A549 (cell line): ENCODE measurements around the gene ADAMTS14. TPM values are rescaled to one million over a fixed set of nuclear protein-coding genes. Genes with fewer than 3 reads are reported as not detected.

Source experiments
- ATAC-seq, 2 experiments: fragments of 200-7000 bp in 1 of 2; fragments of >200 bp in 1 of 2; cut with Nextera tagmentation in 1 of 2; cut with Tn5 transposase in 1 of 2; 3 replicates each; pipeline versions ENCODE4 v1.8.0 to v1.9.1; 2018 to 2020; ENCODE audit warnings: mild to moderate bottlenecking in 1 of 2, moderate library complexity in 1 of 2
- CTCF ChIA-PET: fragments of 300-600 bp; sonication (Branson Sonifier 250); formaldehyde crosslinking; extraction: SDS; loops from one replicate; lab custom pipeline; 2021; ENCODE audit warnings: antibody characterized with exemption, inconsistent platforms; lab: Yijun Ruan, JAX
- POLR2A ChIA-PET: fragments of 350-600 bp; formaldehyde crosslinking; extraction: SDS; loops from one replicate; lab custom pipeline; 2021; ENCODE audit warnings: antibody characterized with exemption, inconsistent platforms; lab: Yijun Ruan, JAX
- DNase-seq, 2 experiments: peaks; one replicate each; pipeline versions ENCODE4 v3.0.0 to v3.0.0-alpha.2; 2011 to 2016; ENCODE audit warnings: low read depth in 1 of 2, low spot score in 1 of 2
- FAIRE-seq: peaks from 2 replicates; lab custom pipeline; 2011; peaks lifted over from hg19 to GRCh38; lab: Jason Lieb, UNC
- H3K27ac ChIP-seq, 2 experiments: fragments of >200 bp; sonication (Bioruptor Twin); formaldehyde crosslinking; 3 replicates each; pipeline ENCODE4 v1.5.1; 2016 to 2017
- H3K4me1 ChIP-seq: fragments of >200 bp; sonication (Bioruptor Twin); formaldehyde crosslinking; 3 replicates; pipeline ENCODE4 v1.6.1; 2016
- H3K4me2 ChIP-seq: fragments of >200 bp; sonication (Bioruptor Twin); formaldehyde crosslinking; 3 replicates; pipeline ENCODE4 v1.6.1; 2016
- H3K4me3 ChIP-seq: fragments of >200 bp; sonication (Bioruptor Twin); formaldehyde crosslinking; 3 replicates; pipeline ENCODE4 v1.5.1; 2016
- H3K9me3 ChIP-seq: fragments of >200 bp; sonication (Bioruptor Twin); formaldehyde crosslinking; 3 replicates; pipeline ENCODE4 v1.6.1; 2016
- BHLHE40 ChIP-seq: IDR thresholded peaks from 2 replicates; pipeline ENCODE4 v1.6.1; 2012; ENCODE audit warnings: low read depth, low read length, inconsistent platforms
- CEBPB ChIP-seq, 2 experiments: fragments of >200 bp in 1 of 2; sonication (Bioruptor Twin) in 1 of 2; formaldehyde crosslinking in 1 of 2; IDR thresholded peaks; 2 replicates each; pipeline ENCODE4 v1.6.1; 2012 to 2016
- CHD2 ChIP-seq: fragments of 150-350 bp; IDR thresholded peaks from 2 replicates; pipeline ENCODE4 v1.6.1; 2014; ENCODE audit warnings: low read length; ENCODE audit not compliant: partially characterized antibody
- E2F6 ChIP-seq: IDR thresholded peaks from 2 replicates; pipeline ENCODE4 v1.6.1; 2012; ENCODE audit warnings: low read depth, borderline replicate concordance
- EHMT2 ChIP-seq: fragments of 200-600 bp; sonication (generic); IDR thresholded peaks from 2 replicates; pipeline ENCODE4 v1.6.1; 2016; ENCODE audit warnings: antibody characterized with exemption, low read depth, mild to moderate bottlenecking, moderate library complexity
- ESRRA ChIP-seq: fragments of 150-350 bp; IDR thresholded peaks from 2 replicates; pipeline ENCODE4 v1.6.1; 2014; ENCODE audit warnings: mild to moderate bottlenecking, low read length, borderline replicate concordance
- FOSL2 ChIP-seq, 2 experiments: fragments of 450-650 bp in 1 of 2; fragments of >200 bp in 1 of 2; sonication (Bioruptor Twin) in 1 of 2; formaldehyde crosslinking; IDR thresholded peaks; 2 replicates each; pipeline versions ENCODE4 v1.5.0 to v1.6.1; 2016 to 2020; ENCODE audit warnings: mild to moderate bottlenecking in 1 of 2, moderate library complexity in 1 of 2
- GATA3 ChIP-seq: IDR thresholded peaks from 2 replicates; pipeline ENCODE4 v1.6.1; 2012; ENCODE audit warnings: borderline replicate concordance
- HDAC2 ChIP-seq: fragments of 200-600 bp; sonication (generic); IDR thresholded peaks from 2 replicates; pipeline ENCODE4 v1.6.1; 2016
- HOXA7 ChIP-seq: fragments of 250-450 bp; sonication (Bioruptor Pico); IDR thresholded peaks from 2 replicates; pipeline ENCODE4 v1.5.0; 2020; ENCODE audit warnings: mild to moderate bottlenecking, moderate library complexity
- HOXB13 ChIP-seq: fragments of 250-450 bp; sonication (Bioruptor Pico); IDR thresholded peaks from 2 replicates; pipeline ENCODE4 v1.5.0; 2020; ENCODE audit warnings: low read depth, mild to moderate bottlenecking, moderate library complexity
- HOXB5 ChIP-seq: fragments of 250-450 bp; sonication (Bioruptor Pico); IDR thresholded peaks from 2 replicates; pipeline ENCODE4 v1.5.0; 2020; ENCODE audit warnings: mild to moderate bottlenecking, moderate library complexity
- JUNB ChIP-seq: fragments of >200 bp; sonication (Bioruptor Twin); formaldehyde crosslinking; IDR thresholded peaks from 2 replicates; pipeline ENCODE4 v1.6.1; 2016
- KDM5A ChIP-seq: fragments of 200-600 bp; sonication (generic); IDR thresholded peaks from 2 replicates; pipeline ENCODE4 v1.6.1; 2016; ENCODE audit warnings: antibody characterized with exemption, mild to moderate bottlenecking
- MAFK ChIP-seq: fragments of 450-650 bp; IDR thresholded peaks from 2 replicates; pipeline ENCODE4 v1.6.1; 2014; ENCODE audit not compliant: partially characterized antibody
- MAX ChIP-seq: IDR thresholded peaks from 2 replicates; pipeline ENCODE4 v1.6.1; 2012
- MAZ ChIP-seq: fragments of 150-350 bp; IDR thresholded peaks from 2 replicates; pipeline ENCODE4 v1.6.1; 2014; ENCODE audit warnings: antibody characterized with exemption, low read depth, low read length, borderline replicate concordance
- MYC ChIP-seq: IDR thresholded peaks from 2 replicates; pipeline ENCODE4 v1.6.1; 2012; ENCODE audit warnings: mild to moderate bottlenecking, inconsistent platforms, low read length, improper control_type of control experiment, borderline replicate concordance
- NFE2L2 ChIP-seq: fragments of 150-350 bp; conservative IDR thresholded peaks from 2 replicates; pipeline ENCODE4 v1.6.1; 2014; ENCODE audit warnings: low read length
- NPAS2 ChIP-seq: fragments of 250-450 bp; sonication (Bioruptor Pico); IDR thresholded peaks from 2 replicates; pipeline ENCODE4 v1.8.0; 2022; ENCODE audit warnings: mild to moderate bottlenecking, moderate library complexity, borderline replicate concordance
- POLR2AphosphoS2 ChIP-seq: conservative IDR thresholded peaks from 2 replicates; pipeline ENCODE4 v1.6.1; 2012; ENCODE audit warnings: low read length, improper control_type of control experiment, inconsistent platforms
- RCOR1 ChIP-seq: fragments of 150-350 bp; IDR thresholded peaks from 2 replicates; pipeline ENCODE4 v1.6.1; 2014; ENCODE audit warnings: antibody characterized with exemption, low read length, low read depth
- RFX5 ChIP-seq: fragments of 450-650 bp; IDR thresholded peaks from 2 replicates; pipeline ENCODE4 v1.7.1; 2014; ENCODE audit warnings: antibody characterized with exemption, mild to moderate bottlenecking, moderate library complexity
- RNF2 ChIP-seq: fragments of 200-600 bp; sonication (generic); IDR thresholded peaks from 2 replicates; pipeline ENCODE4 v1.6.1; 2016; ENCODE audit warnings: low read depth, mild to moderate bottlenecking, antibody characterized with exemption, moderate library complexity, borderline replicate concordance
- SMC3 ChIP-seq: fragments of >200 bp; sonication (Bioruptor Twin); formaldehyde crosslinking; IDR thresholded peaks from 3 replicates; pipeline ENCODE4 v1.6.1; 2018; ENCODE audit warnings: inconsistent platforms
- SREBF2 ChIP-seq: fragments of 450-650 bp; IDR thresholded peaks from 2 replicates; pipeline ENCODE4 v1.6.1; 2014; ENCODE audit warnings: mild to moderate bottlenecking, moderate library complexity
- ZC3H11A ChIP-seq: fragments of 450-650 bp; IDR thresholded peaks from 2 replicates; pipeline ENCODE4 v1.6.1; 2014; ENCODE audit warnings: antibody characterized with exemption, mild to moderate bottlenecking
- ZFP36 ChIP-seq: fragments of 450-650 bp; IDR thresholded peaks from 2 replicates; pipeline ENCODE4 v1.6.1; 2014; ENCODE audit warnings: borderline replicate concordance; ENCODE audit not compliant: partially characterized antibody
- ZSCAN20 ChIP-seq: fragments of 250-450 bp; sonication (Bioruptor Pico); IDR thresholded peaks from 2 replicates; pipeline ENCODE4 v1.8.0; 2022; ENCODE audit warnings: mild to moderate bottlenecking, moderate library complexity
- WGBS: methylation state at CpG from one replicate; pipeline ENCODE4 v1.1.6; 2017; ENCODE audit errors: missing lambda C conversion rate; 5-methylcytosine and 5-hydroxymethylcytosine counted together
- polyA plus RNA-seq, 4 experiments: library from polyadenylated mRNA; depleted of rRNA in 3 of 4; stranded (reverse); fragments of >200 nt; fragmentation: RNase III in 1 of 4; extraction: RNeasy Plus Mini Kit Qiagen cat#74134 plus additional on column Dnase treatment in 1 of 4; gene quantifications; 2 replicates in 3 of 4; 3 replicates in 1 of 4; pipeline ENCODE4 v1.2.3, GENCODE V29; 2011 to 2017
- TF ChIP-seq, protein P1 (sequence below): IDR thresholded peaks from 2 replicates; pipeline ENCODE4 v1.6.1; 2012

Gene ADAMTS14
- polyA plus RNA-seq, 2 of the 4 experiments (the other 2 are of a cell fraction): 0.03 TPM; not detected in 1

DNA sequence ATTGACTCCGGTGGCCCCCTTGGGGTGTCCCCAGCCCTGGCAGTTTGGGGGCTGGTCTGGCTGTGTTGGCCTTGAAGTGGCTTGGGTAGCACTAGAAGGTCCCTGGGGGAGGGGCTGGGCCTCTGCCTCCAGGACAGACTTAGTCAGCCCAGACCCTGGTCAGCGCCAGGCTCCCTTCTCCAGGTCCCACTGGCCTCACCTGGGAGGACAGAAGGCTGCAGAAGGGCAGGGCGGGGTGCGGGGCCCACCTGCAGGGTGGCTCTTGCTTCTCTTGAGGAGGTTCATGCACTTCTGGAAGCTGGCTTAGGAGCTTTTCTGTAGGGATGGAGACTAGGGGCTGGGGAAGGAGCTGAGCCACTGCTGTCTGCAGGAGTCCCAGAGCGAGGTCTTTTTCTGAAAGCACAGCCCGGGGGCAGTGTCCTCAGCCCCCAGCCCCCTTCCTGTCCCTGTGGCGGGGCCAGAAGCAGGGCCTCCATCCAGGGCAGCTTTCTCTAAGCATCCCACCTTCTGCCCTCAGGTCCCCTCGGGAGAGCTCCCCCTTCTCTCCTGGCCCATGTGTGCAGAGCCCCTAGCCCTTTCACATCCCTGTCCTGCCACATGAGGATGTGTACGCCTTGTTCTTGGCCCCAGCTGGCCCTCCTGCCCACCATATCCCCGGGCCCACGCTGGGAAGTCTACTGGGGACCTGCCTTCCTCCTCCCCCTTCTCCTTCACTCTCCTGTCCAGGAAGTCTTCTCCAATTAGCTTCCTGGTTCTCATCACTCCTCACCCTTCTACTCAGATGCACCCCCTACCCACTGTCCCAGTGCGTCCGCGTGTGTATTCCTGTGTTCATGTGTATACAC is 101.9 kb downstream of the ADAMTS14 start:
- POLR2A ChIA-PET: no interaction called here
- no peak for DNase-seq
- H3K4me2 ChIP-seq: no peak overlapping the region
- TF ChIP-seq ZSCAN20 (CRISPR knock-in tag) (no peak), ZC3H11A (no peak), HOXA7 (CRISPR knock-in tag) (no peak), MYC (no peak), FOSL2 (IDR thresholded peaks at IDR 0.05) (no peak), FOSL2 (CRISPR knock-in tag; IDR thresholded peaks at IDR 0.05) (no peak), ZFP36 (no peak), JUNB (no peak), MAZ (no peak), POLR2AphosphoS2 (no peak), HOXB13 (CRISPR knock-in tag) (no peak), SMC3 (no peak), GATA3 (no peak), CEBPB (IDR thresholded peaks at IDR 0.05) (no peak), ESRRA (no peak), HDAC2 (no peak), RNF2 (no peak)
- TF ChIP-seq, protein P1, sequence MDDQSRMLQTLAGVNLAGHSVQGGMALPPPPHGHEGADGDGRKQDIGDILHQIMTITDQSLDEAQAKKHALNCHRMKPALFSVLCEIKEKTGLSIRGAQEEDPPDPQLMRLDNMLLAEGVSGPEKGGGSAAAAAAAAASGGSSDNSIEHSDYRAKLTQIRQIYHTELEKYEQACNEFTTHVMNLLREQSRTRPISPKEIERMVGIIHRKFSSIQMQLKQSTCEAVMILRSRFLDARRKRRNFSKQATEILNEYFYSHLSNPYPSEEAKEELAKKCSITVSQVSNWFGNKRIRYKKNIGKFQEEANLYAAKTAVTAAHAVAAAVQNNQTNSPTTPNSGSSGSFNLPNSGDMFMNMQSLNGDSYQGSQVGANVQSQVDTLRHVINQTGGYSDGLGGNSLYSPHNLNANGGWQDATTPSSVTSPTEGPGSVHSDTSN: no peak
- CTCF ChIA-PET: interaction anchor here (0.9 to 5.7 kb wide), 8 partner anchors 8 to 511 kb away, joined by 3 to 41 read pairs (median 4); no protein-coding TSS in a partner anchor
- no peak overlapping the region for H3K27ac ChIP-seq
- ATAC-seq: no peak
- H3K4me3 ChIP-seq: no peak overlapping the region
- no peaks in the 10 kb centered on the region for H3K9me3 ChIP-seq
- no peaks in the 10 kb centered on the region for H3K4me1 ChIP-seq
- WGBS: 62% methylated on average over 13 of the region's 14 CpGs
- FAIRE-seq: no peak

DNA sequence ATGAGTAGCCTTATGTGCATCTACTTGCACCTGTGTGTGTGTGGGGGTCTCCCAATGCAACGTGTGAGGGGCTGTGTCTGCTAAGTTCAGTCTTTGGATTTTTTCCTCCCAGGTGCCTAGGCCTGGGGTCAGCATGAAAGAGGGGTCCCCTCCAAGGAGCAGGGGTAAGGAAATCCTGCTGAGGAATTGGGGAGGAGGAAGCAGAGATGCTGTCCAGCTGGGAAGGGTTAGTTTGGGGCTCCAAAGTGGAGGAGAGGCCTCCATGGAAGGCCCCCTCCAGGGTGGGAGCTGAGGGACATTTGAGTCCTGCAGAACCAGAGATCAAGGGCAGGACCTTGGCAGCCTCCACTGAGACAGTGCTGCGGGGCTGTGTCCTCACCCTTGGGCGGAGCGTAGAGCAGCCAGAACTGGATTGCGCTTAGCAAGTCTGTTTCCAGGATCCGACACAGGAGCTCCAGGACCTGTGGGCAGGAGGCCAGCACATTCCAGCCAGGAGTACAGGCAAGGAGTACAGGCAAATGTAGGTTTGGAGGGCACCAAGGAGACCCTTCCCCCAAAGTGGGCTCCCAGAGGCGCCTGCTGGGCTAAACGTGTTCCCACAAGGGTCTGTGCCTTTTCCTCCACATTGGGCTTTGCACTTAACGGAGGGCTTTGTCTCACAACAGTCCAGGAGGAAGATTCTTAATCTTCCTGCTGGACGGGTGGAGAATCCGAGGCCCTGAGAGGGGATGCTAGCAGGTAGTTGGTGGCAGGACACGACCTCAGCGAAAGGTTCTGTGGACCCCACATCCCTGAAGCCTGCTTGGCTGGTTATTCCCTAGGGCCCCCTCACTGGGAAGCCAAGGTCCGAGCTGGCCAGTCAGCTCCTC is 102.7 kb downstream of the ADAMTS14 start:
- no peak for TF ChIP-seq JUNB
- no peak for TF ChIP-seq CHD2
- no peak for TF ChIP-seq ZFP36
- TF ChIP-seq HOXA7 (CRISPR knock-in tag): no peak
- no peak for TF ChIP-seq E2F6
- TF ChIP-seq, protein P1: no peak
- no peak for TF ChIP-seq HOXB5 (CRISPR knock-in tag)
- TF ChIP-seq RCOR1: no peak
- TF ChIP-seq EHMT2: no peak
- TF ChIP-seq BHLHE40: no peak
- no peak for TF ChIP-seq RFX5
- no peak for TF ChIP-seq NPAS2 (CRISPR knock-in tag)
- no peak for TF ChIP-seq SREBF2
- no peak for TF ChIP-seq MAX
- TF ChIP-seq NFE2L2: no peak
- no peak for TF ChIP-seq KDM5A
- no peak for TF ChIP-seq ZSCAN20 (CRISPR knock-in tag)
- no peak for TF ChIP-seq HDAC2
- TF ChIP-seq MAFK: no peak
- no peak for TF ChIP-seq ESRRA
- WGBS: 69% methylated on average over 10 of the region's 14 CpGs
- no peaks in the 10 kb centered on the region for H3K4me1 ChIP-seq
- no peaks in the 10 kb centered on the region for H3K9me3 ChIP-seq
- H3K27ac ChIP-seq: no peak overlapping the region
- no peak; a peak in 1 of 6 replicates for ATAC-seq
- ChIA-PET CTCF (interaction anchor here (0.6 to 5.7 kb wide), 7 partner anchors 7 to 510 kb away, joined by 3 to 41 read pairs (median 5); no protein-coding TSS in a partner anchor), POLR2A (no interaction called here)
- FAIRE-seq: no peak
- no peak overlapping the region for H3K4me3 ChIP-seq
- DNase-seq: no peak
- H3K4me2 ChIP-seq: no peak overlapping the region
